PC-9 (cell line): ENCODE measurements around the gene DNM3.

Experiments used
- EZH2 ChIP-seq: fragments of 200-600 bp; sonication (generic); IDR thresholded peaks from 2 replicates; pipeline ENCODE4 v1.8.0; 2017; ENCODE audit warnings: antibody characterized with exemption, low read depth
- TF ChIP-seq, protein P1 (sequence below): fragments of 200-600 bp; sonication (generic); conservative IDR thresholded peaks from 2 replicates; pipeline ENCODE4 v1.6.1; 2017; ENCODE audit warnings: mixed run types, antibody characterized with exemption, mild to moderate bottlenecking, moderate library complexity

DNA sequence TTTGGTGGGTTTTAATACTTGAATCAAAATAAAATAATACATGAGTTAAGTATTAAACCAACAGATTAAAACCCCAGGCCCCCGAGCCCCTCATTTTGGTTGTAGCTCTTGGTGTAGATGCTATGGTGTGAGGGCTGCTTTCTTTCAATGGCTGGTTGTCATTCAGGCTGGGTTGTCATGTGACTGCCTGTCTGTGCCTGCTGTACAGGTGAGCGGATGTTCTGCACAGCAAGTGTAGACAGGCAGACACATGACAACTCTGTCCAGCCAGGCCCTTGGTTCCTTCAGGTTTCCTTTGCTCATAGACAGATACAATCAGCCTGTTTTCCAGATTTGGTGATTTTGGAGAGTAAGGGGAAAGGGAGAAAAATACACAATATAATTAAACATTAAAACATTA lies 297.3 kb downstream of the DNM3 start:
- TF ChIP-seq, protein P1, sequence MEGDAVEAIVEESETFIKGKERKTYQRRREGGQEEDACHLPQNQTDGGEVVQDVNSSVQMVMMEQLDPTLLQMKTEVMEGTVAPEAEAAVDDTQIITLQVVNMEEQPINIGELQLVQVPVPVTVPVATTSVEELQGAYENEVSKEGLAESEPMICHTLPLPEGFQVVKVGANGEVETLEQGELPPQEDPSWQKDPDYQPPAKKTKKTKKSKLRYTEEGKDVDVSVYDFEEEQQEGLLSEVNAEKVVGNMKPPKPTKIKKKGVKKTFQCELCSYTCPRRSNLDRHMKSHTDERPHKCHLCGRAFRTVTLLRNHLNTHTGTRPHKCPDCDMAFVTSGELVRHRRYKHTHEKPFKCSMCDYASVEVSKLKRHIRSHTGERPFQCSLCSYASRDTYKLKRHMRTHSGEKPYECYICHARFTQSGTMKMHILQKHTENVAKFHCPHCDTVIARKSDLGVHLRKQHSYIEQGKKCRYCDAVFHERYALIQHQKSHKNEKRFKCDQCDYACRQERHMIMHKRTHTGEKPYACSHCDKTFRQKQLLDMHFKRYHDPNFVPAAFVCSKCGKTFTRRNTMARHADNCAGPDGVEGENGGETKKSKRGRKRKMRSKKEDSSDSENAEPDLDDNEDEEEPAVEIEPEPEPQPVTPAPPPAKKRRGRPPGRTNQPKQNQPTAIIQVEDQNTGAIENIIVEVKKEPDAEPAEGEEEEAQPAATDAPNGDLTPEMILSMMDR, result no peak
- no peak for TF ChIP-seq EZH2
